Neuronal stem cell (in vitro differentiated cells): ENCODE data around the gene GARNL3.

Source experiments
- DNase-seq: peaks from one replicate; pipeline ENCODE4 v3.0.0-alpha.2; 2013; ENCODE audit warnings: low spot score
- H2AFZ ChIP-seq: one replicate; pipeline ENCODE4 v1.6.1; 2013; ENCODE audit warnings: mild to moderate bottlenecking, low read length, inconsistent platforms
- H2AK5ac ChIP-seq: 2 replicates; pipeline ENCODE4 v1.6.1; 2013; ENCODE audit warnings: low read depth, mild to moderate bottlenecking, inconsistent platforms, low read length, moderate library complexity, mixed read lengths
- H2BK120ac ChIP-seq: 2 replicates; pipeline ENCODE4 v1.6.1; 2013; ENCODE audit warnings: low read depth, mild to moderate bottlenecking, inconsistent platforms, low read length, moderate library complexity, mixed read lengths
- H2BK12ac ChIP-seq: one replicate; pipeline ENCODE4 v1.6.1; 2013; ENCODE audit warnings: low read length, inconsistent platforms
- H2BK15ac ChIP-seq: 2 replicates; pipeline ENCODE4 v1.6.1; 2013; ENCODE audit warnings: mild to moderate bottlenecking, low read length, inconsistent platforms, mixed read lengths
- H2BK5ac ChIP-seq: one replicate; pipeline ENCODE4 v1.6.1; 2013; ENCODE audit warnings: inconsistent platforms, mild to moderate bottlenecking, low read length, moderate library complexity
- H3K14ac ChIP-seq: one replicate; pipeline ENCODE4 v1.6.1; 2013; ENCODE audit warnings: low read length, inconsistent platforms
- H3K18ac ChIP-seq: 2 replicates; pipeline ENCODE4 v1.6.1; 2013; ENCODE audit warnings: low read length, inconsistent platforms
- H3K23ac ChIP-seq: 2 replicates; pipeline ENCODE4 v1.6.1; 2013; ENCODE audit warnings: low read depth, mild to moderate bottlenecking, mixed read lengths, low read length, inconsistent platforms; ENCODE audit not compliant: poor library complexity
- H3K27ac ChIP-seq: replicated peaks from 3 replicates; pipeline ENCODE4 v1.5.1; 2013; ENCODE audit warnings: low read length, inconsistent platforms
- H3K27me3 ChIP-seq, 3 experiments: 2 replicates each; pipeline ENCODE4 v1.6.1; 2013; ENCODE audit warnings: low read length in 3 of 3, mild to moderate bottlenecking in 2 of 3, inconsistent platforms in 1 of 3, low read depth in 1 of 3, mixed read lengths in 1 of 3, moderate library complexity in 1 of 3; ENCODE audit not compliant: control insufficient read depth in 3 of 3, insufficient read depth in 3 of 3
- H3K36me3 ChIP-seq, 2 donors: replicated peaks in 1 of 2; 2 replicates each; pipeline ENCODE4 v1.6.1; 2013; ENCODE audit warnings: low read length in 2 of 2; ENCODE audit not compliant: control insufficient read depth in 2 of 2, insufficient read depth in 2 of 2
- H3K4ac ChIP-seq: 2 replicates; pipeline ENCODE4 v1.6.1; 2013; ENCODE audit warnings: inconsistent platforms, mild to moderate bottlenecking, low read length, moderate library complexity
- H3K4me1 ChIP-seq, 2 donors: 1 replicate in 1 of 2; 2 replicates in 1 of 2; pipeline ENCODE4 v1.6.1; 2013; ENCODE audit warnings: low read length in 2 of 2, low read depth in 1 of 2; ENCODE audit not compliant: control insufficient read depth in 2 of 2, insufficient read depth in 1 of 2
- H3K4me2 ChIP-seq: one replicate; pipeline ENCODE4 v1.6.1; 2013; ENCODE audit warnings: mild to moderate bottlenecking, low read length, inconsistent platforms; ENCODE audit not compliant: insufficient read depth, poor library complexity, severe bottlenecking
- H3K4me3 ChIP-seq, 2 donors: 2 replicates each; pipeline ENCODE4 v1.5.1; 2013; ENCODE audit warnings: low read length in 2 of 2, mild to moderate bottlenecking in 2 of 2, inconsistent platforms in 1 of 2, moderate library complexity in 1 of 2
- H3K79me1 ChIP-seq: one replicate; pipeline ENCODE4 v1.6.1; 2013; ENCODE audit warnings: low read depth, mild to moderate bottlenecking, inconsistent platforms, low read length, moderate library complexity
- H3K9ac ChIP-seq: one replicate; pipeline ENCODE4 v1.6.1; 2013; ENCODE audit warnings: mild to moderate bottlenecking, low read depth, low read length, inconsistent platforms; ENCODE audit not compliant: poor library complexity
- H3K9me3 ChIP-seq, 2 donors: replicated peaks in 1 of 2; 2 replicates each; pipeline versions ENCODE3 to v1.6.1; 2013; ENCODE audit warnings: low read length in 2 of 2, mild to moderate bottlenecking in 2 of 2, inconsistent platforms in 1 of 2, low read depth in 1 of 2, mixed read lengths in 1 of 2, moderate library complexity in 1 of 2; ENCODE audit not compliant: control insufficient read depth in 2 of 2, insufficient read depth in 1 of 2
- H4K8ac ChIP-seq: one replicate; pipeline ENCODE4 v1.6.1; 2013; ENCODE audit warnings: low read depth, mild to moderate bottlenecking, inconsistent platforms, low read length, moderate library complexity
- H4K91ac ChIP-seq: one replicate; pipeline ENCODE4 v1.6.1; 2013; ENCODE audit warnings: low read length, low read depth, mild to moderate bottlenecking, inconsistent platforms; ENCODE audit not compliant: poor library complexity
- WGBS, 2 donors: extraction: QIAGEN DNeasy Blood & Tissue Kit; methylation state at CpG; one replicate each; pipeline ENCODE4 v1.1.7; 2013; ENCODE audit warnings: missing lambda C conversion rate in 2 of 2, mixed read lengths in 1 of 2; ENCODE audit not compliant: insufficient read length in 2 of 2, insufficient replicate concordance in 1 of 2; ENCODE audit errors: extremely low coverage in 2 of 2; 5-methylcytosine and 5-hydroxymethylcytosine counted together

Gene GARNL3

DNA sequence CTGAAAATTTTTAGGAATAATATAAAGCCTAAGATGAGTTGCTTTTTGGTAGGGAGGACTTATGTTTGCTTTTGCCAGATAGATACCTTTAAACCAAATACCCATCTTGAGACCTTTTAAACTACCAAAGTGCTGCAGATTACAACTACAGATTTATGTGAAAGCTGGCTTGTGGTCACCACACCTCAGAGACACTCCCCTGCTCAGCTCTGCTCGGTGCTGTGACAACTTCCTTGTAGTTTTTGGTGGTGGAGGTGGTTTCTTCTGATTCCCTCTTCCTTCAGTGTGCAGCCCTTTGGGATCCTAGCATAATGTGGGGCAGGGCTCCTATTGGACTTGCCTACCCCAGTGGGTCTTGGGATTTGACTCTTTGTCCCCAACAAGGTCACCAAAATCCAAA, 29.2 kb downstream of the GARNL3 start:
- Histone ChIP-seq H3K27ac (no peak overlapping the region), H4K91ac (no peak overlapping the region), H2BK12ac (no peak overlapping the region), H3K27me3 (no peaks in the 10 kb centered on the region), H3K18ac (no peak overlapping the region), H3K9me3 (no peaks in the 10 kb centered on the region), H3K4me2 (no peak overlapping the region), H3K36me3 (no peaks in the 10 kb centered on the region), H2BK15ac (no peak overlapping the region), H2BK120ac (no peak overlapping the region), H3K4ac (no peak overlapping the region), H2BK5ac (no peak overlapping the region), H3K23ac (no peak overlapping the region), H3K79me1 (peaks cover 2% of the 10 kb centered on the region), H4K8ac (no peak overlapping the region), H2AFZ (no peak overlapping the region), H2AK5ac (no peak overlapping the region), H3K4me1 (peaks cover 0 to 4% of the 10 kb centered on the region in 2 donors), H3K9ac (no peak overlapping the region), H3K14ac (no peak overlapping the region), H3K4me3 (no peak overlapping the region)
- DNase-seq: no peak
- WGBS, 2 donors: no CpG with 5 or more reads among the region's 1 CpG

DNA sequence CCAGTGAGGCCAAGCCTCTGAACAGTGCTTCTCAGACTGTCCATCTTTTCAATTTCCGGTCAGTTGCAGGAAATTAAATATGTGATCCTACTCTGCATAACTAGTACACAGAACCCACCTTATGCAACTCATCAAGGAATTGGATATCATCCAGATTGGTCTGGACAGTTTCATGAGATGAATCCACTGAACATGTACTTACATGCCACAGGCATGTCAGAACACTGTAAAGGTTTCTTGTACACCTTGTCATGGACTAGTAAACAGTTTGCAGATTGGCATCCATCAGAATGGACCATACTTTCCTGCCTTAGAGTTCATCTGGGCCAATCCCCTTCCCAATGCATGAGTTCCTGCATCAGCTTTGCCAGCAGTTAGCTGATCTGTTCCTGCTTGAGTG, 30.4 kb downstream of the GARNL3 start:
- no peak overlapping the region for H3K14ac ChIP-seq
- H3K79me1 ChIP-seq: peaks cover 2% of the 10 kb centered on the region
- no peak overlapping the region for H4K91ac ChIP-seq
- no peak overlapping the region for H3K23ac ChIP-seq
- H3K4me1 ChIP-seq: peaks cover 0 to 4% of the 10 kb centered on the region in 2 donors
- H2BK15ac ChIP-seq: no peak overlapping the region
- H3K9me3 ChIP-seq: no peaks in the 10 kb centered on the region
- no peak overlapping the region for H3K18ac ChIP-seq
- no peaks in the 10 kb centered on the region for H3K36me3 ChIP-seq
- H2BK12ac ChIP-seq: no peak overlapping the region
- no peak overlapping the region for H2BK5ac ChIP-seq
- H3K27ac ChIP-seq: no peak overlapping the region
- DNase-seq: no peak
- H4K8ac ChIP-seq: no peak overlapping the region
- H3K4ac ChIP-seq: no peak overlapping the region
- H2BK120ac ChIP-seq: no peak overlapping the region
- no peak overlapping the region for H3K9ac ChIP-seq
- no peak overlapping the region for H2AFZ ChIP-seq
- H2AK5ac ChIP-seq: no peak overlapping the region
- no CpG with 5 or more reads among the region's 1 CpG for WGBS, 2 donors
- H3K4me2 ChIP-seq: no peak overlapping the region
- H3K4me3 ChIP-seq: no peak overlapping the region
- H3K27me3 ChIP-seq: no peaks in the 10 kb centered on the region

DNA sequence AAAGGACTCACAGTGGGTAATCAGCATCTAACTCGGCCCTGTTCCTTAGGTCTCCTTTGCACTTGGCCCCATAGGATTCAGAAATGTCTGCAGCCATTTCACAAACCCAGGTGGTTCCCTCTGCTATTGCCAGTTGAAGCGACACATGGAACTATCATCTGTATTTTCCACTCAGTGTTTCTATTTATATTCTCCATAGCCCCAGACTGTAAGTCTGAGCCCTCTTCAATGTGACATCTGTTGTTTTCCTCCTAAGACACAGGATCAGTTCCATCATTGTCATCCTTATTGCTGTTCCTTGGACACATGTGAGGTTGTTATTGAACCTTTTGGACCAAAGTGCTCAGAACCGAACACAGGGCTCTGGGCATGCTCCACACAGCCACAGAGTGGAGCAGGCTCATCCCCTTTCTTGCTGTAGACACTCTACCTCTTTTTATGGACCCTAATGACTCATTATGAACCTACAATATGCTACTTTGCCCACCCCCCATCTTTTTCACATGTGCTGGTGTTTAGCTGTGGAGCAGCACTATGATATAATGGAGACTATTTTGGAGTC, 36.4 kb downstream of the GARNL3 start:
- peaks cover 2% of the 10 kb centered on the region for H3K79me1 ChIP-seq
- DNase-seq: no peak
- H3K4me2 ChIP-seq: no peak overlapping the region
- H2BK5ac ChIP-seq: no peak overlapping the region
- H3K9me3 ChIP-seq: no peaks in the 10 kb centered on the region
- no peaks in the 10 kb centered on the region for H3K36me3 ChIP-seq
- no peaks in the 10 kb centered on the region for H3K4me1 ChIP-seq
- no peak overlapping the region for H3K9ac ChIP-seq
- no peak overlapping the region for H2BK120ac ChIP-seq
- H4K91ac ChIP-seq: no peak overlapping the region
- H3K23ac ChIP-seq: no peak overlapping the region
- H3K4ac ChIP-seq: no peak overlapping the region
- WGBS, 2 donors: no CpG with 5 or more reads among the region's 3 CpGs
- no peak overlapping the region for H2BK12ac ChIP-seq
- no peaks in the 10 kb centered on the region for H3K27me3 ChIP-seq
- no peak overlapping the region for H2AFZ ChIP-seq
- H3K27ac ChIP-seq: no peak overlapping the region
- H3K18ac ChIP-seq: no peak overlapping the region
- no peak overlapping the region for H3K14ac ChIP-seq
- H2AK5ac ChIP-seq: no peak overlapping the region
- H4K8ac ChIP-seq: no peak overlapping the region
- H2BK15ac ChIP-seq: no peak overlapping the region
- H3K4me3 ChIP-seq: no peak overlapping the region

DNA sequence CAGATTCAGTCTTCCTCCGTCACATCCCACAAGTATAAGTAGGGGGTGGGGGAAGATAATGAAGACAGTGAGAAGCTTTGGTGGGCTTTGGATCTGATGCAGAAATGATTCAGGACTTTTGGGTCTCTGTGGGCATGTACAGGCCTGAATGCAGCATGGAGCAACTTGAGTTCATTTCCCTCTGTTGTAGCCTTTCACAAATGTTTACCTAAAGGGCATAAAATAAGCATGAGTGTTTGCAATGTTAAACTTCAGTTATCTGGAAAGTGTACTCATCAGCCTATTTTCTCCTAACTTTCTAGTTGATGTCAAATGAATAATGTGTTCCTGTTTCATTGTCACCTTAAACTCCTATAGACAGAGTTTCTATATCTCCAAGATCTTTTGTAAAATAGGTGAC, 39.3 kb downstream of the GARNL3 start:
- Histone ChIP-seq H3K4me1 (no peaks in the 10 kb centered on the region), H3K4me3 (no peak overlapping the region), H3K27ac (no peak overlapping the region), H2AK5ac (no peak overlapping the region), H3K79me1 (no peaks in the 10 kb centered on the region), H3K36me3 (no peaks in the 10 kb centered on the region), H3K18ac (no peak overlapping the region), H3K23ac (no peak overlapping the region), H3K9ac (no peak overlapping the region), H3K4me2 (no peak overlapping the region), H2BK5ac (no peak overlapping the region), H2BK15ac (no peak overlapping the region), H4K91ac (no peak overlapping the region), H3K9me3 (no peaks in the 10 kb centered on the region), H3K27me3 (no peaks in the 10 kb centered on the region), H2BK120ac (no peak overlapping the region), H3K14ac (no peak overlapping the region), H2AFZ (no peak overlapping the region), H3K4ac (no peak overlapping the region), H2BK12ac (no peak overlapping the region), H4K8ac (no peak overlapping the region)
- no peak for DNase-seq
- no CpG with 5 or more reads among the region's 1 CpG for WGBS, 2 donors
